Measurements from ENCODE around the gene HERC3. TPM values are rescaled to one million over a fixed set of nuclear protein-coding genes. Genes with fewer than 3 reads are reported as not detected.
A peak's percentile ranks its signal among the peaks of the same experiment; 100 is the strongest.

The HERC3 gene
- total and polyA plus RNA-seq, 2 donors from 2014 or later = 6.3 to 58.4 TPM

- no peak for FAIRE-seq
- TF ChIP-seq CTCF (IDR thresholded peaks at IDR 0.05; ENCODE audit: borderline replicate concordance, extremely low read depth, insufficient read depth) = no peak
- intact Hi-C loops (cut with DNase I) = no loop called here
- Histone ChIP-seq H3K4me1 (ENCODE audit: control insufficient read depth in 2 of 3, insufficient read depth in 2 of 3, low read depth in 1 of 3, low read length in 3 of 3) (peaks cover 0 to 10% (median 6%) of the 10 kb centered on the region in 3 donors), H3K9me3 (ENCODE audit: control insufficient read depth in 2 of 3, insufficient read depth in 1 of 3, low read length in 3 of 3) (no peaks in the 10 kb centered on the region), H3K9ac (ENCODE audit: low read length in 3 of 3) (peak overlapping the region in 1 of 3 donors; percentile 23), H3K27me3 (ENCODE audit: control insufficient read depth, insufficient read depth, low read length) (no peaks in the 10 kb centered on the region), H3K27ac (ENCODE audit: low read depth in 2 of 2, low read length in 2 of 2) (peak overlapping the region; percentile 54 to 61), H3K36me3 (ENCODE audit: control insufficient read depth in 2 of 3, insufficient read depth in 3 of 3, low read length in 3 of 3) (peaks cover 4 to 37% (median 26%) of the 10 kb centered on the region in 3 donors), H3K4me3 (ENCODE audit: low read length in 3 of 3) (no peak overlapping the region)
- DNase-seq = no peak
Measured at GRCh38 chr4:88745581-88746163, 153.4 kb downstream of the HERC3 start.

GRCh38 chr4:88746206-88746605 lies 153.9 kb downstream of the HERC3 start:
- no peak for TF ChIP-seq CTCF (IDR thresholded peaks at IDR 0.05; ENCODE audit: borderline replicate concordance, extremely low read depth, insufficient read depth)
- Histone ChIP-seq H3K9ac (ENCODE audit: low read length in 3 of 3) (no peak overlapping the region), H3K9me3 (ENCODE audit: control insufficient read depth in 2 of 3, insufficient read depth in 1 of 3, low read length in 3 of 3) (no peaks in the 10 kb centered on the region), H3K4me3 (ENCODE audit: low read length in 3 of 3) (no peak overlapping the region), H3K36me3 (ENCODE audit: control insufficient read depth in 2 of 3, insufficient read depth in 3 of 3, low read length in 3 of 3) (peaks cover 4 to 34% (median 24%) of the 10 kb centered on the region in 3 donors), H3K27ac (ENCODE audit: low read depth in 2 of 2, low read length in 2 of 2) (peak overlapping the region in 1 of 2 donors; percentile 61), H3K27me3 (ENCODE audit: control insufficient read depth, insufficient read depth, low read length) (no peaks in the 10 kb centered on the region), H3K4me1 (ENCODE audit: control insufficient read depth in 2 of 3, insufficient read depth in 2 of 3, low read depth in 1 of 3, low read length in 3 of 3) (peaks cover 0 to 10% (median 6%) of the 10 kb centered on the region in 3 donors)
- FAIRE-seq (no peak), DNase-seq (no peak)
- intact Hi-C loops (cut with DNase I) = no loop called here

- peaks cover 0 to 10% (median 6%) of the 10 kb centered on the region in 3 donors for H3K4me1 ChIP-seq (ENCODE audit: control insufficient read depth in 2 of 3, insufficient read depth in 2 of 3, low read depth in 1 of 3, low read length in 3 of 3)
- no peak for FAIRE-seq
- no peak overlapping the region for H3K4me3 ChIP-seq (ENCODE audit: low read length in 3 of 3)
- intact Hi-C loops (cut with DNase I) = no loop called here
- no peak overlapping the region for H3K9ac ChIP-seq (ENCODE audit: low read length in 3 of 3)
- no peak overlapping the region for H3K27ac ChIP-seq (ENCODE audit: low read depth in 2 of 2, low read length in 2 of 2)
- no peaks in the 10 kb centered on the region for H3K27me3 ChIP-seq (ENCODE audit: control insufficient read depth, insufficient read depth, low read length)
- DNase-seq = no peak
- H3K9me3 ChIP-seq (ENCODE audit: control insufficient read depth in 2 of 3, insufficient read depth in 1 of 3, low read length in 3 of 3) = no peaks in the 10 kb centered on the region
- no peak for TF ChIP-seq CTCF (IDR thresholded peaks at IDR 0.05; ENCODE audit: borderline replicate concordance, extremely low read depth, insufficient read depth)
- H3K36me3 ChIP-seq (ENCODE audit: control insufficient read depth in 2 of 3, insufficient read depth in 3 of 3, low read length in 3 of 3) = peaks cover 4 to 33% (median 24%) of the 10 kb centered on the region in 3 donors
Measured at GRCh38 chr4:88747351-88747750, 155.1 kb downstream of the HERC3 start.

Data from kidney (tissue), 14 donors.